Mucosa of rectum (tissue), 2 donors: ENCODE measurements around the gene WFS1.

ENCODE experiments used
- H3K27ac ChIP-seq, 2 donors: one replicate each; pipeline ENCODE4 v1.7.0; 2013; ENCODE audit warnings: inconsistent platforms in 2 of 2, low read depth in 2 of 2, low read length in 2 of 2
- H3K27me3 ChIP-seq, 2 donors: one replicate each; pipeline ENCODE4 v1.7.0; 2013; ENCODE audit warnings: low read length in 2 of 2; ENCODE audit not compliant: control insufficient read depth in 2 of 2, insufficient read depth in 2 of 2
- H3K36me3 ChIP-seq, 2 donors: one replicate each; pipeline ENCODE4 v1.7.0; 2013; ENCODE audit warnings: low read length in 2 of 2; ENCODE audit not compliant: control insufficient read depth in 2 of 2, insufficient read depth in 2 of 2
- H3K4me1 ChIP-seq, 2 donors: one replicate each; pipeline ENCODE4 v1.7.0; 2013; ENCODE audit warnings: low read length in 2 of 2, mild to moderate bottlenecking in 1 of 2; ENCODE audit not compliant: control insufficient read depth in 2 of 2, insufficient read depth in 2 of 2
- H3K4me3 ChIP-seq, 2 donors: one replicate each; pipeline ENCODE4 v1.7.0; 2013; ENCODE audit warnings: low read length in 2 of 2
- H3K9ac ChIP-seq, 2 donors: one replicate each; pipeline ENCODE4 v1.7.0; 2013; ENCODE audit warnings: low read length in 2 of 2, low read depth in 1 of 2, mild to moderate bottlenecking in 1 of 2
- H3K9me3 ChIP-seq, 2 donors: one replicate each; pipeline ENCODE4 v1.7.0; 2013; ENCODE audit warnings: low read length in 2 of 2; ENCODE audit not compliant: control insufficient read depth in 2 of 2
- donor health status: healthy.
- donor health status: Normal muscosa, but diverticular disease.

WFS1 gene

DNA sequence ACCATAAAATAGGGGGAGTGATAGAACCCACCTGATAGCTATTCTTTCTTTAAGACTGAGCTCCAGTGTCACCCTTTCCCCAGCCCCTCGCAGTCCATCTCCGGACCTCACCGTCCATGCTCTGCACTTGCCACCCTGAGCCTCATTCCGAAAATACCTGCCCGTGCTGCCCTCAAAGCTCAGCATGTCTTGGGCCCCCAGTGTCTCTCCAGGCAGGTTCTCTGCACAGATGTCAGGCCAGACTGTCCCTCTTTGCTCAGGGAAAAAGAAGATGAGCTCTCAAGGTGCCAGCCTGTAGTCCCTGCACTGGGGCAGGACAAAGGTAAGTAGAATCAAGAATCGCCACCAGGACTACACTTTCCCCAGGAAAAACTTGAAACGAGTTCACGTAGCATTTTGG is 9.8 kb upstream of the WFS1 start:
- no peak overlapping the region for H3K9ac ChIP-seq
- H3K4me1 ChIP-seq = no peaks in the 10 kb centered on the region
- H3K36me3 ChIP-seq = no peaks in the 10 kb centered on the region
- H3K27ac ChIP-seq = no peak overlapping the region
- H3K27me3 ChIP-seq = peaks cover 2 to 3% of the 10 kb centered on the region in 2 donors
- H3K4me3 ChIP-seq = no peak overlapping the region
- H3K9me3 ChIP-seq = no peaks in the 10 kb centered on the region

DNA sequence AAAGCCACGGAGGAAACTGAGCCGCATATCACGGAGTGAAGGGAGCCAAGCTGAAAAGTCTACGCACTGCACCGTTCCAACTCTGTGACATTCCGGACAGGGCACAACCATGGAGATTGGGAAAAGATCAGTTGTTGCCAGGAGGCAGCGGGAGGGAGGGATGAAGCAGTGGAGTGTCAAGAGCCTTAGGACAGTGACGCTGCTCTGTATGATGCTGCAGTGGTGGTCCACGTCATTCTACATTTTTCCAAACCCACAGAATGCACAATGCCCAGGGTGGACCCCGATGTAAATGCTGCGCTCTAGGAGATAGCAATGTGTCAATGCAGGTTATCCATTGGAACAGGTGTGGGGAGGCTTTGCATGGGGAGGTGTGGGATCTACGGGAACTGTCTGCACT is 7.5 kb upstream of the WFS1 start:
- Histone ChIP-seq H3K36me3 (no peaks in the 10 kb centered on the region), H3K4me3 (no peak overlapping the region), H3K9ac (no peak overlapping the region), H3K27ac (no peak overlapping the region), H3K4me1 (no peaks in the 10 kb centered on the region), H3K9me3 (no peaks in the 10 kb centered on the region), H3K27me3 (peaks cover 2 to 3% of the 10 kb centered on the region in 2 donors)

DNA sequence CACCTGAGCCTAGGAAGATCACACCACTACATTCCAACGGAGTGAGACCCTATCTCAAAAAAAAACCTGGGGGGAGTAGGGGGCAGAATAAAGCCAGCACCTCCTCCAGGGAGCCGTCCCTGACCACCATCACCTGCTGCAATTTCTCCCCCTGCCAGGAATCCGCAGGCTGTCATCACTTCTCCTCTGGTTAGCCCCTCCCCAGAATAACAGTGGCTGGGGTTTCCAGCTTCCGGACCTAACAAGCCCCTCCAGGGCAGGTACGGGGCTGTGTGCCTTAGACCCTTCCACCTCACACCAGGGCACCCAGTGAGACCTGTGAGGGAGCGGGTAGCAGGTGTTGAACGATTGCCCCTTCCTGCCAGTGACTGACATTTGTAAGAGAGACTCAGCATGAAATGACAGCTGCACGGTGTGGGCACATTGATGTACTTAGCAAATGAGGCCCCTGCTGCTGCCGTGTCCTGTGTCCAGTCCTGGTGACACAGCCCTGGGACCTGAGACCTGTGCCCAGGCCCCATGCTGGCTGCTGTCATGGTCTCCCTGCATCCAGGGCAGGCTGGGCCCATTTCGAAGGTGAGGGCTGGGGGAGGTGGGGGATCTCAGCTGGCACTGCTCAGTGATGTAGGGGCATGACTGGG is 6.7 kb upstream of the WFS1 start:
- H3K27ac ChIP-seq = no peak overlapping the region
- no peaks in the 10 kb centered on the region for H3K9me3 ChIP-seq
- no peaks in the 10 kb centered on the region for H3K36me3 ChIP-seq
- no peak overlapping the region for H3K4me3 ChIP-seq
- H3K9ac ChIP-seq = no peak overlapping the region
- H3K4me1 ChIP-seq = no peaks in the 10 kb centered on the region
- peaks cover 0 to 2% of the 10 kb centered on the region in 2 donors for H3K27me3 ChIP-seq

DNA sequence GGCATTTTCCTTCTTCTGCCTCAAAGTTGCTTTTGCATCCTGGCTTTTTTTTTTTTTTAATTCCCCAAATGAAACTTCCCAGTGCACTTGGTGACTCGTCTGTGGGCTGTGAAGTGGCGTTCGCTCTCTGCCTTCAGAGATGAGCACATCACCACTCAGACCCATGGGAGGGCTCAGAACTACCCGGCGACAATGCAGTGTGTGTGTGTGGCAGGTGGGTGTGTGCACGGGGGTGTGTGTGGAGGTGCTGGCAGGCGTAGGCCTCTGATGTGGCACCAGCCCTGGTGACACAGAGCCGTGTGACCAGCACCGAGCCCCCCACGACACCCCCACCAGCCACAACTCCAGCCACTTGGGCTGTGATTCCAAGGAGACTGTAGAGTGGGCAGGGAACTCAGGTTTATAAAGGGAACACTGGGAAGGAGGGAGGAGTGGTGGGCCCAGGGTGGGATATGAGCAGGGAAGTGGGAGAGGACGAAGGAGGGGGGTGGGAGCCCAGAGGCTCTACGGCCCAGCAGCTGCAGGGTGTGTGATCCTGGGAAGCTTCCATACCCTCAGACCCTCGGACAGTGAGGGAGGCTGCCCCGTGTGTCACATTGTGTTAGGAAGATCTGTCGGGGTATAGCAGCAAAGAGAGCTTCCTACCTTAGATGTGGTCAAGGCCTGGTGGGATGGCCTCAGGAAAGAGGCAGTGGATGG is 6.0 kb upstream of the WFS1 start:
- no peak overlapping the region for H3K9ac ChIP-seq
- no peak overlapping the region for H3K27ac ChIP-seq
- no peaks in the 10 kb centered on the region for H3K36me3 ChIP-seq
- H3K4me3 ChIP-seq = no peak overlapping the region
- peaks cover 0 to under 1% of the 10 kb centered on the region in 2 donors for H3K4me1 ChIP-seq
- H3K27me3 ChIP-seq = peaks cover 0 to 2% of the 10 kb centered on the region in 2 donors
- no peaks in the 10 kb centered on the region for H3K9me3 ChIP-seq

DNA sequence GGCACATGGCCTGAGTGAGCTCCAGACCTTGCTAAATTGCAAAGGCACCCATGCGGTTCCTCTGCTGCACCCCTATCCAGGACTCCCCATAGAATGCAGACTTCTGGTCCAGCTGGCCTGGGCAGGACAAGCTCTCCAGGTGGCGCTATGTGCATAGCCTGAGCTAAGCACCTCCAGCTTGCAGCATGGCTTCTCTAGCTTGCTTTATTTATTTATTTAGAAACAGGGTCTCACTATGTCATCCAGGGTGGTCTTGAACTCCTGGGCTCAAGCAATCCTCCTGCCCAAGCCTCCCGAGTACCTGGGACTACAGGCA is 5.5 kb upstream of the WFS1 start:
- Histone ChIP-seq H3K9ac (no peak overlapping the region), H3K27me3 (no peaks in the 10 kb centered on the region), H3K9me3 (no peaks in the 10 kb centered on the region), H3K4me1 (peaks cover 5% of the 10 kb centered on the region in 2 donors), H3K27ac (no peak overlapping the region), H3K4me3 (no peak overlapping the region), H3K36me3 (no peaks in the 10 kb centered on the region)

DNA sequence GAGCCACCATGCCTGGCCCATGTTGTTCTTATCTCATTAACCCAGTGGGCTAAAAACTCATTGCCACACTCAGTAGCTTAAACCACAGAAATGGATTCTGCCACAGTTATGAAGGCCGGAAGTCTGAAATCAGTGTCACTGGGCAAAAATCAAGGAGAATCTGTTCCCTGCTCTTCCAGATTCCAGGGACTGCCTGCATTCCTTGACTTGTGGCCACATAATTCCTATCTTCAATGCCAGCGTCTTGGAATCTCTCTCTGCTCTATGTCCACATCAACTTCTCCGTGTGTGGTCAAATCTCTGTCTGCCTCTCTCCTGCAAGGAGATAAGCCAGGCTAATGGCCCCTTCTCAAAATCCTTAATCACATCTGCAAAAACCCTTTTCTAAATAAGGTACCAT is 4.1 kb upstream of the WFS1 start:
- Histone ChIP-seq H3K9me3 (no peaks in the 10 kb centered on the region), H3K27ac (no peak overlapping the region)

DNA sequence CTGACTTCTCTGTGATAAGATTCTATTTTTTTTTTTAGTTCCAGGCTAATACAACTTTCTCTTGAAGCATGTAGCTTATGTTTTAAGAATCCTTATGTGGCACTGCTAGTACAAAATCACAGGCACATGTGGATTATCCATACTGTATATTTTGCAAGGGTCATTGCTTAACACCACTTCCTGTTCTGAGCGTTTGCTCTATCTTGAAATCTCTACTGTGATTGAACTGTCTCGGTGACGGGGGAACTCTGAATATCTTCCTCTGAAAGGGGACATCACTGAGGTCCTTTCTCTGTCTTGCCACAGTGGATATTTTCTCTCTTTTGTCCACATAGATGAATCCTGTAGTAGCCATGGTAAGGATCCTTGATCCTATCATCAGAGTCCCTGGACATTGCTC is 2.1 kb upstream of the WFS1 start:
- Histone ChIP-seq H3K36me3 (no peaks in the 10 kb centered on the region), H3K9me3 (no peaks in the 10 kb centered on the region), H3K4me3 (no peak overlapping the region), H3K9ac (no peak overlapping the region), H3K4me1 (peaks cover 18 to 23% of the 10 kb centered on the region in 2 donors), H3K27ac (no peak overlapping the region), H3K27me3 (peaks cover 0 to 1% of the 10 kb centered on the region in 2 donors)

More for the DNA sequence above, 4.1 kb upstream of the WFS1 start:
- Histone ChIP-seq H3K9ac (no peak overlapping the region), H3K4me1 (peaks cover 6 to 9% of the 10 kb centered on the region in 2 donors), H3K36me3 (no peaks in the 10 kb centered on the region), H3K27me3 (no peaks in the 10 kb centered on the region), H3K4me3 (no peak overlapping the region)

DNA sequence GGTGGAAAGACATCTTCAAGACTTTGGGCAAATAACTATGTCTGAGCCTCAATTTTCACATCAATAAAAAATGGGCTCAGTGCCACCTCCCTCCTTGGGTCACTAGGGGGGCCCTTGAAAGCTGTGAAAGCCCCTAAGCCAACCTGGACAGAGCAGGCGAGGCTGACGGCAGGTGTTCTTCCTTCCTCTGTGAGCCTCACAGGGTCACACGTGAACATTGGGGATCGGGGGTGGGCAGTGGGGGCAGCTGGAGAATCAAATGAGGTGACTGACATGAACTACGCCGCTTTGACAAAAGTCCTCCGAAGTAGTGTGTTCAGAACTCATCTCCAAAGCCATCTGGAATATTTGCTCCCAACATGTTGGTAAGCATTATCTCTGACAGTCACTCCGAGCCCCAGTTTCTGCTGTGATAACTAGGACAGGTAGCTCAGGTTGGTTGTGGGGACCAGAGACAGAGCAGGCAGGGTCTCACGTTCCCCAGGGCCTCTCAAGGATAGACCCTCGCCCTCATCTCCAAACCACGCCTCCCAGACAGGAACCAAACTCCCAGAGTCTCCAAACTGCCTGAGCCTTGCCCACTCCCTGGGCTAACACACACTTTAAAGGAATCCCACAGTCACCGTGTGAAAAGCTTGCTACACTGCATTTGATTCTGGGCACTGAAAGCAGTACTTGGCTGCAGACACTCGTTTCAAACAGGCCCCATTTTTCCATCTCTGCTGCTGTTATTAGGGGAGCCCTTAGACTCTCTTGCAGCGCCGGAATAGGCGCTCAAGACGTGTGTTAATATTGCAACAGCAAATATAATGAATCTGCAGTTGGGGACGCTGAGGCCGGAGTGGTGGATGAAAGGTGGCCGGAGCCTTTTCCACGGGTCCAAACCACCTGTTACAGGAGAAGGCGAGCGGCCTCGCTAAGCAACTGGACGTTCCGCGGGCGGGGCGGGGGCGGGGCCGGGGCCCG is 717 bp upstream of the WFS1 start:
- no peaks in the 10 kb centered on the region for H3K36me3 ChIP-seq
- peak overlapping the region; percentile 58 to 61 for H3K4me3 ChIP-seq
- H3K27me3 ChIP-seq = peaks cover 0 to 1% of the 10 kb centered on the region in 2 donors
- peaks cover 18 to 23% of the 10 kb centered on the region in 2 donors for H3K4me1 ChIP-seq
- H3K9me3 ChIP-seq = no peaks in the 10 kb centered on the region
- H3K27ac ChIP-seq = no peak overlapping the region
- H3K9ac ChIP-seq = peak overlapping the region; percentile 48 to 57

DNA sequence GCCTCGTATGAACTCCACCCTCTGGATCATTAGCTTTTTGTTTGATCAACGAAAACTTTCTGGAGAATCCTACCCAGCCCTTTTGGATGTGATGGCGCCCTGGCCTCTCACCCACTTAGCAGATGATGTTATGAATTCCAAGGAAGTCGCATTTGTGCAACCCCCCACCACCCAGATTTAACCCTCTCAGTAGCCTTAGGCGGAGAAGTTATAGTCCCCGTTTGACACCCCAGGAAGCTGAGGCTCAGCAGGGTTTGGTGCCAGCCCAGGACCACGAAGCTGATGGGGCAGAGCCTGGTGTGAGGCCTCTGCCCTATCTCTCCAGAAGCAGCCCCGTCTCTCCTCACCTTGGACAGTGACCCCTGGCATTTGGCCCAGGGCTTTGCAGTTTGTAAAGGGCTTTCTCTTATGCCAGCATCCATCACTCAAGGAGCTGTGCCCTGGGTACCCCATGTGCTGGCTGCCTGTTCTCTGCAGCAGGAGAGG is 1.0 kb downstream of the WFS1 start:
- Histone ChIP-seq H3K9ac (peak overlapping the region; percentile 47 to 76), H3K27ac (no peak overlapping the region)

DNA sequence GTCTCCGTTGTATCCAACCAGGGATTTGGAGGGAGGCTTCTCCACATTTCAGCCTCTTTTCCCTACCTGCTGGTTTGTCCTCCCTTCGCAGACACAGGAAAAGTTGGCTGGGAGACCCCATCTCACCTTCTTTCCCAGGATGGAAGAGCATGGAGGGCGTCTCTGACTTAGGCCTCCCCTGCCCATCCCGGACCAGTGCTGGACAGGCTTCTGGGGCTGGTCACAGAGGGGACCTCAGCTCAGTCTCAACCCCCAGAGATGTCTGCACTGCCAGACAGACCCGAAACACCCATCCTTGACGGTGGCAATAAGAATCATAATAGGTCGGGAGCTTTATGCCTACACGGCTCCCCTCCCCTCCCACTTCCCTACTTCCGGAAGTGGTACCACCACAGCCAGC is 1.6 kb downstream of the WFS1 start:
- peaks cover 23 to 24% of the 10 kb centered on the region in 2 donors for H3K4me1 ChIP-seq

More for the DNA sequence above, 1.0 kb downstream of the WFS1 start:
- H3K36me3 ChIP-seq = no peaks in the 10 kb centered on the region
- peaks cover 19 to 23% of the 10 kb centered on the region in 2 donors for H3K4me1 ChIP-seq
- H3K9me3 ChIP-seq = no peaks in the 10 kb centered on the region
- H3K4me3 ChIP-seq = peak overlapping the region; percentile 51 to 65
- H3K27me3 ChIP-seq = peaks cover 0 to 1% of the 10 kb centered on the region in 2 donors

More for the DNA sequence above, 1.6 kb downstream of the WFS1 start:
- H3K27me3 ChIP-seq = peaks cover 0 to 1% of the 10 kb centered on the region in 2 donors
- H3K27ac ChIP-seq = peak overlapping the region; percentile 17 to 43
- no peaks in the 10 kb centered on the region for H3K36me3 ChIP-seq
- H3K4me3 ChIP-seq = peak overlapping the region in 1 of 2 donors; percentile 7
- H3K9ac ChIP-seq = peak overlapping the region; percentile 10 to 47
- H3K9me3 ChIP-seq = no peaks in the 10 kb centered on the region
